Osteoblast (primary cell): ENCODE results near the gene SORCS3. TPM values are rescaled to one million over a fixed set of nuclear protein-coding genes. Genes with fewer than 3 reads are reported as not detected.

ENCODE experiments used
- DNase-seq: peaks from one replicate; pipeline ENCODE4 v3.0.0; 2011; ENCODE audit warnings: low spot score, mixed read lengths; ENCODE audit not compliant: insufficient read length; ENCODE audit errors: missing footprints
- H2AFZ ChIP-seq: 2 replicates; pipeline ENCODE4 v1.6.0; 2011; ENCODE audit warnings: mild to moderate bottlenecking, low read length
- H3K27ac ChIP-seq: 2 replicates; pipeline ENCODE4 v1.5.1; 2011; ENCODE audit warnings: mild to moderate bottlenecking, low read depth, low read length, moderate library complexity
- H3K27me3 ChIP-seq: 2 replicates; pipeline ENCODE4 v1.6.0; 2012; ENCODE audit warnings: mild to moderate bottlenecking, control low read depth, inconsistent platforms, low read length, moderate library complexity; ENCODE audit not compliant: insufficient read depth
- H3K36me3 ChIP-seq: 2 replicates; pipeline ENCODE4 v1.5.1; 2011; ENCODE audit warnings: mild to moderate bottlenecking, low read length, control low read depth, moderate library complexity; ENCODE audit not compliant: insufficient read depth
- H3K4me1 ChIP-seq: 2 replicates; pipeline ENCODE4 v1.5.1; 2011; ENCODE audit warnings: mild to moderate bottlenecking, low read length, control low read depth, moderate library complexity; ENCODE audit not compliant: insufficient read depth
- H3K4me2 ChIP-seq: 2 replicates; pipeline ENCODE4 v1.6.0; 2011; ENCODE audit warnings: mild to moderate bottlenecking, low read length; ENCODE audit not compliant: insufficient read depth
- H3K4me3 ChIP-seq: fragments of 200-600 bp; sonication (generic); 3 replicates; pipeline ENCODE4 v1.5.1; 2012; ENCODE audit warnings: mild to moderate bottlenecking, low read length, inconsistent platforms; ENCODE audit not compliant: insufficient read depth
- H3K79me2 ChIP-seq: 2 replicates; pipeline ENCODE4 v1.6.0; 2012; ENCODE audit warnings: mild to moderate bottlenecking, low read length, control low read depth, inconsistent platforms; ENCODE audit not compliant: insufficient read depth
- H3K9me3 ChIP-seq: 2 replicates; pipeline ENCODE4 v1.5.1; 2011; ENCODE audit warnings: low read depth, low read length, control low read depth
- H4K20me1 ChIP-seq: 2 replicates; pipeline ENCODE4 v1.6.0; 2012; ENCODE audit warnings: mild to moderate bottlenecking, low read length, control low read depth; ENCODE audit not compliant: insufficient read depth
- total RNA-seq: library from RNA; depleted of rRNA; stranded (reverse); fragments of >200 nt; gene quantifications from 2 replicates; pipeline ENCODE4 v1.2.3, GENCODE V29; 2012
- TF ChIP-seq, protein P1 (sequence below): IDR thresholded peaks from 2 replicates; pipeline ENCODE4 v1.5.1; 2011; ENCODE audit warnings: mild to moderate bottlenecking, low read depth, low read length, moderate library complexity; ENCODE audit errors: extremely low read depth

The SORCS3 gene
- total RNA-seq, 1 donor: not detected

GRCh38 chr10:104665174-104665573 lies 24.1 kb downstream of the SORCS3 start:
- no peak overlapping the region for H3K27ac ChIP-seq
- TF ChIP-seq, protein P1, sequence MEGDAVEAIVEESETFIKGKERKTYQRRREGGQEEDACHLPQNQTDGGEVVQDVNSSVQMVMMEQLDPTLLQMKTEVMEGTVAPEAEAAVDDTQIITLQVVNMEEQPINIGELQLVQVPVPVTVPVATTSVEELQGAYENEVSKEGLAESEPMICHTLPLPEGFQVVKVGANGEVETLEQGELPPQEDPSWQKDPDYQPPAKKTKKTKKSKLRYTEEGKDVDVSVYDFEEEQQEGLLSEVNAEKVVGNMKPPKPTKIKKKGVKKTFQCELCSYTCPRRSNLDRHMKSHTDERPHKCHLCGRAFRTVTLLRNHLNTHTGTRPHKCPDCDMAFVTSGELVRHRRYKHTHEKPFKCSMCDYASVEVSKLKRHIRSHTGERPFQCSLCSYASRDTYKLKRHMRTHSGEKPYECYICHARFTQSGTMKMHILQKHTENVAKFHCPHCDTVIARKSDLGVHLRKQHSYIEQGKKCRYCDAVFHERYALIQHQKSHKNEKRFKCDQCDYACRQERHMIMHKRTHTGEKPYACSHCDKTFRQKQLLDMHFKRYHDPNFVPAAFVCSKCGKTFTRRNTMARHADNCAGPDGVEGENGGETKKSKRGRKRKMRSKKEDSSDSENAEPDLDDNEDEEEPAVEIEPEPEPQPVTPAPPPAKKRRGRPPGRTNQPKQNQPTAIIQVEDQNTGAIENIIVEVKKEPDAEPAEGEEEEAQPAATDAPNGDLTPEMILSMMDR: no peak
- no peaks in the 10 kb centered on the region for H3K36me3 ChIP-seq
- peaks cover 1% of the 10 kb centered on the region for H3K9me3 ChIP-seq
- H3K79me2 ChIP-seq: no peaks in the 10 kb centered on the region
- H3K4me1 ChIP-seq: no peaks in the 10 kb centered on the region
- no peaks in the 10 kb centered on the region for H4K20me1 ChIP-seq
- no peak overlapping the region for H3K4me3 ChIP-seq
- no peak overlapping the region for H2AFZ ChIP-seq
- H3K27me3 ChIP-seq: no peaks in the 10 kb centered on the region
- DNase-seq: no peak
- H3K4me2 ChIP-seq: no peak overlapping the region

GRCh38 chr10:104666106-104666505 lies 25.0 kb downstream of the SORCS3 start:
- TF ChIP-seq, protein P1: no peak
- no peak overlapping the region for H3K27ac ChIP-seq
- no peak for DNase-seq
- peaks cover 4% of the 10 kb centered on the region for H3K9me3 ChIP-seq
- no peak overlapping the region for H3K4me2 ChIP-seq
- no peaks in the 10 kb centered on the region for H3K4me1 ChIP-seq
- H3K27me3 ChIP-seq: no peaks in the 10 kb centered on the region
- no peaks in the 10 kb centered on the region for H3K36me3 ChIP-seq
- no peaks in the 10 kb centered on the region for H3K79me2 ChIP-seq
- H3K4me3 ChIP-seq: no peak overlapping the region
- H2AFZ ChIP-seq: no peak overlapping the region
- no peaks in the 10 kb centered on the region for H4K20me1 ChIP-seq

GRCh38 chr10:104676874-104677273 lies 35.8 kb downstream of the SORCS3 start:
- H3K9me3 ChIP-seq: no peaks in the 10 kb centered on the region
- no peak overlapping the region for H2AFZ ChIP-seq
- H3K4me3 ChIP-seq: no peak overlapping the region
- no peak overlapping the region for H3K27ac ChIP-seq
- no peak for DNase-seq
- no peaks in the 10 kb centered on the region for H3K27me3 ChIP-seq
- no peaks in the 10 kb centered on the region for H3K36me3 ChIP-seq
- H3K4me1 ChIP-seq: no peaks in the 10 kb centered on the region
- no peaks in the 10 kb centered on the region for H4K20me1 ChIP-seq
- TF ChIP-seq, protein P1: no peak
- H3K79me2 ChIP-seq: no peaks in the 10 kb centered on the region
- H3K4me2 ChIP-seq: no peak overlapping the region

DNA sequence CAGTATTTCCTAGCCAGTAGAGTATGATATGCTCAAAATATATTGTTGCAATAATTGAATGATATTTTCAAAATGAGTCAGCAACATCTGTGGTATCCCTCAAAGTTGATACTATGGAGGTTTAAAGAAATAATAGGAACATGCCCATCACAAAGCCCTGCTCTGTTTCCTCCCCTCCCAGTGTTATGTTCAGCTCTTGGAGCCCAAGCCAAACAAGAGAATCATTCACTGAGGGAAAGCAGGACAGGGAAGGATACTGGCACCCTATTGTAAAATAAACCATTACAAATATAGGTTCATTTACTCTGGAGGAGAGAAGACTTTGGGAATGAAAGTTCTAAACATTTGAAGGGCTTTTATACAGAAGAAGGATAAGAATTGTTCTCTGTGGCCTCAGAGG lies 37.6 kb downstream of the SORCS3 start:
- H3K27ac ChIP-seq: no peak overlapping the region
- no peaks in the 10 kb centered on the region for H3K4me1 ChIP-seq
- H3K4me3 ChIP-seq: no peak overlapping the region
- H4K20me1 ChIP-seq: no peaks in the 10 kb centered on the region
- TF ChIP-seq, protein P1: no peak
- H3K27me3 ChIP-seq: no peaks in the 10 kb centered on the region
- H3K4me2 ChIP-seq: no peak overlapping the region
- no peaks in the 10 kb centered on the region for H3K79me2 ChIP-seq
- no peak overlapping the region for H2AFZ ChIP-seq
- no peak for DNase-seq
- H3K9me3 ChIP-seq: no peaks in the 10 kb centered on the region
- no peaks in the 10 kb centered on the region for H3K36me3 ChIP-seq
